ENCODE results near the gene URM1.

- TF ChIP-seq POLR2A (IDR thresholded peaks at IDR 0.05): no peak
- TF ChIP-seq EP300 (IDR thresholded peaks at IDR 0.05): no peak
Measured at GRCh38 chr9:128388150-128388549, 17.0 kb downstream of the URM1 start.

All from sigmoid colon (tissue), 4 donors.